Activated CD8-positive, alpha-beta T cell treated with anti-CD3 and anti-CD28 coated beads for 36 hours (primary cell): Measurements from ENCODE around the gene BMPR2. TPM values are rescaled to one million over a fixed set of nuclear protein-coding genes. Genes with fewer than 3 reads are reported as not detected.

Experiments used
- ATAC-seq: fragments of 200-7000 bp; cut with Tn5 transposase; one replicate; pipeline ENCODE4 v1.10.0; 2021; ENCODE audit warnings: mild to moderate bottlenecking, moderate library complexity
- CTCF ChIA-PET: fragments of 350-600 bp; sonication (Branson Sonifier 250); formaldehyde crosslinking; loops from one replicate; lab custom pipeline; 2021; ENCODE audit warnings: antibody characterized with exemption; lab: Charles Lee
- POLR2A ChIA-PET: fragments of 350-600 bp; sonication (Branson Sonifier 250); formaldehyde crosslinking; loops from one replicate; lab custom pipeline; 2021; ENCODE audit warnings: antibody characterized with exemption; lab: Charles Lee
- DNase-seq: peaks from one replicate; pipeline ENCODE4 v3.0.0-alpha.2; 2020
- H3K27ac Mint-ChIP-seq: one replicate; pipeline ENCODE4 v1.8.0; 2021; ENCODE audit warnings: mild to moderate bottlenecking, mixed read lengths
- H3K27me3 Mint-ChIP-seq: one replicate; pipeline ENCODE4 v1.8.0; 2021; ENCODE audit warnings: mixed read lengths
- H3K36me3 Mint-ChIP-seq: one replicate; pipeline ENCODE4 v1.8.0; 2021; ENCODE audit warnings: low read depth, mixed read lengths
- H3K4me1 Mint-ChIP-seq: one replicate; pipeline ENCODE4 v1.8.0; 2021; ENCODE audit warnings: low read depth, mixed read lengths
- H3K4me3 Mint-ChIP-seq: one replicate; pipeline ENCODE4 v1.8.0; 2021; ENCODE audit warnings: mild to moderate bottlenecking, moderate library complexity, mixed read lengths
- H3K9me3 Mint-ChIP-seq: one replicate; pipeline ENCODE4 v1.8.0; 2021; ENCODE audit warnings: mixed read lengths
- CTCF ChIP-seq: fragments of 200-600 bp; IDR thresholded peaks from one replicate; pipeline ENCODE4 v1.8.0; 2022; ENCODE audit warnings: antibody characterized with exemption, mild to moderate bottlenecking
- intact Hi-C: fragments of 100-400 bp; cut with micrococcal nuclease; formaldehyde crosslinking; loops from one replicate; pipeline ENCODE4 v1.10.0; 2022
- total RNA-seq, 2 experiments: library from RNA; stranded (reverse); gene quantifications; one replicate each; pipeline ENCODE4 v1.2.3, GENCODE V29; 2021

The BMPR2 gene
- total RNA-seq, 2 experiments from 2014 or later, result 7.1 to 7.7 TPM

GRCh38 chr2:202555356-202555755 is 179.2 kb downstream of the BMPR2 start:
- H3K9me3 Mint-ChIP-seq, result no peaks in the 10 kb centered on the region
- DNase-seq (peak; percentile 50), ATAC-seq (peak; percentile 45)
- ChIA-PET CTCF (no interaction called here), POLR2A (no interaction called here)
- H3K36me3 Mint-ChIP-seq, result peaks cover 9% of the 10 kb centered on the region
- no peak overlapping the region for H3K27ac Mint-ChIP-seq
- H3K4me1 Mint-ChIP-seq, result peaks cover 8% of the 10 kb centered on the region
- intact Hi-C loops, result no loop called here
- no peak overlapping the region for H3K4me3 Mint-ChIP-seq
- no peaks in the 10 kb centered on the region for H3K27me3 Mint-ChIP-seq
- TF ChIP-seq CTCF, result no peak

- Mint-ChIP-seq H3K9me3 (no peaks in the 10 kb centered on the region), H3K4me1 (peaks cover 7% of the 10 kb centered on the region), H3K36me3 (peaks cover 7% of the 10 kb centered on the region), H3K27ac (no peak overlapping the region), H3K4me3 (no peak overlapping the region), H3K27me3 (no peaks in the 10 kb centered on the region)
- ATAC-seq (no peak), DNase-seq (no peak)
- intact Hi-C loops, result no loop called here
- POLR2A ChIA-PET, result interaction anchor here (0.6 kb wide), 1 partner anchor 104 kb away, joined by 3 read pairs; no protein-coding TSS in a partner anchor
- no peak for TF ChIP-seq CTCF
- CTCF ChIA-PET, result interaction anchor here (2.3 kb wide), 1 partner anchor 28 kb away, joined by 6 read pairs; no protein-coding TSS in a partner anchor
Measured at GRCh38 chr2:202560200-202560599, 184.1 kb downstream of the BMPR2 start.

GRCh38 chr2:202564226-202564625 is 188.1 kb downstream of the BMPR2 start:
- CTCF ChIA-PET, result interaction anchor here (0.7 to 2.2 kb wide), 5 partner anchors 10 to 306 kb away, joined by 3 to 6 read pairs (median 4); no protein-coding TSS in a partner anchor
- ATAC-seq, result no peak

GRCh38 chr2:202566286-202566685 is 190.2 kb downstream of the BMPR2 start:
- Mint-ChIP-seq H3K27me3 (no peaks in the 10 kb centered on the region), H3K27ac (no peak overlapping the region)
- CTCF ChIA-PET, result interaction anchor here (1.3 to 1.5 kb wide), 2 partner anchors 23 to 304 kb away, joined by 5 to 6 read pairs; no protein-coding TSS in a partner anchor

More at GRCh38 chr2:202564226-202564625, 188.1 kb downstream of the BMPR2 start:
- intact Hi-C loops, result no loop called here
- no peaks in the 10 kb centered on the region for H3K27me3 Mint-ChIP-seq
- POLR2A ChIA-PET, result no interaction called here
- no peak for DNase-seq
- TF ChIP-seq CTCF, result no peak
- H3K36me3 Mint-ChIP-seq, result no peaks in the 10 kb centered on the region
- no peak overlapping the region for H3K27ac Mint-ChIP-seq
- no peak overlapping the region for H3K4me3 Mint-ChIP-seq
- peaks cover 4% of the 10 kb centered on the region for H3K4me1 Mint-ChIP-seq
- no peaks in the 10 kb centered on the region for H3K9me3 Mint-ChIP-seq

More at GRCh38 chr2:202566286-202566685, 190.2 kb downstream of the BMPR2 start:
- POLR2A ChIA-PET, result no interaction called here
- Mint-ChIP-seq H3K36me3 (no peaks in the 10 kb centered on the region), H3K9me3 (no peaks in the 10 kb centered on the region), H3K4me3 (no peak overlapping the region), H3K4me1 (no peaks in the 10 kb centered on the region)
- ATAC-seq (no peak), DNase-seq (no peak)
- no peak for TF ChIP-seq CTCF
- intact Hi-C loops, result no loop called here
